ENCODE results near the gene ARHGEF28.

ARHGEF28 gene

GRCh38 chr5:73625944-73626811 is at the start of gene ARHGEF28:
Gene ARHGEF28, plus strand, starts transcription at chr5:73626196. Its CDS starts 58,656 bp downstream, at chr5:73684852.
- DNase-seq (ENCODE audit: low spot score): peak; percentile 81
- H3K27ac ChIP-seq: peak within 1 kb of the TSS; percentile 78 to 88
- TF ChIP-seq, protein P1, sequence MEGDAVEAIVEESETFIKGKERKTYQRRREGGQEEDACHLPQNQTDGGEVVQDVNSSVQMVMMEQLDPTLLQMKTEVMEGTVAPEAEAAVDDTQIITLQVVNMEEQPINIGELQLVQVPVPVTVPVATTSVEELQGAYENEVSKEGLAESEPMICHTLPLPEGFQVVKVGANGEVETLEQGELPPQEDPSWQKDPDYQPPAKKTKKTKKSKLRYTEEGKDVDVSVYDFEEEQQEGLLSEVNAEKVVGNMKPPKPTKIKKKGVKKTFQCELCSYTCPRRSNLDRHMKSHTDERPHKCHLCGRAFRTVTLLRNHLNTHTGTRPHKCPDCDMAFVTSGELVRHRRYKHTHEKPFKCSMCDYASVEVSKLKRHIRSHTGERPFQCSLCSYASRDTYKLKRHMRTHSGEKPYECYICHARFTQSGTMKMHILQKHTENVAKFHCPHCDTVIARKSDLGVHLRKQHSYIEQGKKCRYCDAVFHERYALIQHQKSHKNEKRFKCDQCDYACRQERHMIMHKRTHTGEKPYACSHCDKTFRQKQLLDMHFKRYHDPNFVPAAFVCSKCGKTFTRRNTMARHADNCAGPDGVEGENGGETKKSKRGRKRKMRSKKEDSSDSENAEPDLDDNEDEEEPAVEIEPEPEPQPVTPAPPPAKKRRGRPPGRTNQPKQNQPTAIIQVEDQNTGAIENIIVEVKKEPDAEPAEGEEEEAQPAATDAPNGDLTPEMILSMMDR (IDR thresholded peaks at IDR 0.05): no peak

GRCh38 chr5:73582285-73583145 is 43.5 kb upstream of the ARHGEF28 start:
- no peak for DNase-seq (ENCODE audit: low spot score)
- TF ChIP-seq, protein P1 (IDR thresholded peaks at IDR 0.05): no peak
- no peak overlapping the region for H3K27ac ChIP-seq
- H3K4me3 ChIP-seq: no peak overlapping the region

More at GRCh38 chr5:73625944-73626811, at the start of gene ARHGEF28:
- peak within 1 kb of the TSS; percentile 75 for H3K4me3 ChIP-seq

- H3K27ac ChIP-seq: no peak overlapping the region
- TF ChIP-seq, protein P1 (IDR thresholded peaks at IDR 0.05): no peak
- no peak for DNase-seq (ENCODE audit: low spot score)
- no peak overlapping the region for H3K4me3 ChIP-seq
Measured at GRCh38 chr5:73587923-73588322, 38.1 kb upstream of the ARHGEF28 start.

DNA sequence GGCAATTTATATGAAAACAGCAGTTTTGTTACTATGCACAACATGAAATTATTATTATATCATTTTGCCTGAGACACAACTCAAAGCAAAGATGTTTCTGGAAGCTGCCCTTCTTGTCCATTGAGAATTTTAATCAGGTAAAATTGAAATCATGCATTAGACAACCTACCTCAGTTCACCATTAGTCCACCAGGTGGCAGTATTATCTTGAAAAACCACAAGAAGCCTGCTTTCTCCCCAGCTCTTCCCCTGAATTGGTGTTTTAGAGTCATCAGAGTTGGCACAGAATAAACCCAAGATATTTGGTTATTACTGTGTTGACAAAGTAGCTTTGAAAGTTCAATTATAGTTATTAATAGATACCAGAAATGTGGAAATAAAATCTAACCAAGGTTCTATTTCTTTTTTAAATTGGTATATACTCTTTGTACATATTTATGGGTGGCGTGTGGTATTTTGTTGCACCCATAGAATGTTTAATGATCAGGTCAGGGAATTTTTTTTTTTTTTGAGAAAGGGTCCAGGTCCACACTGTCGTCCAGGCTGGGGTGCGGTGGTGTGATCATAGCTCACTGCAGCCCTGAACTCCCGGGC is 34.8 kb upstream of the ARHGEF28 start:
- TF ChIP-seq, protein P1 (IDR thresholded peaks at IDR 0.05): peak; percentile 81
- no peak for DNase-seq (ENCODE audit: low spot score)
- H3K27ac ChIP-seq: no peak overlapping the region
- H3K4me3 ChIP-seq: no peak overlapping the region

DNA sequence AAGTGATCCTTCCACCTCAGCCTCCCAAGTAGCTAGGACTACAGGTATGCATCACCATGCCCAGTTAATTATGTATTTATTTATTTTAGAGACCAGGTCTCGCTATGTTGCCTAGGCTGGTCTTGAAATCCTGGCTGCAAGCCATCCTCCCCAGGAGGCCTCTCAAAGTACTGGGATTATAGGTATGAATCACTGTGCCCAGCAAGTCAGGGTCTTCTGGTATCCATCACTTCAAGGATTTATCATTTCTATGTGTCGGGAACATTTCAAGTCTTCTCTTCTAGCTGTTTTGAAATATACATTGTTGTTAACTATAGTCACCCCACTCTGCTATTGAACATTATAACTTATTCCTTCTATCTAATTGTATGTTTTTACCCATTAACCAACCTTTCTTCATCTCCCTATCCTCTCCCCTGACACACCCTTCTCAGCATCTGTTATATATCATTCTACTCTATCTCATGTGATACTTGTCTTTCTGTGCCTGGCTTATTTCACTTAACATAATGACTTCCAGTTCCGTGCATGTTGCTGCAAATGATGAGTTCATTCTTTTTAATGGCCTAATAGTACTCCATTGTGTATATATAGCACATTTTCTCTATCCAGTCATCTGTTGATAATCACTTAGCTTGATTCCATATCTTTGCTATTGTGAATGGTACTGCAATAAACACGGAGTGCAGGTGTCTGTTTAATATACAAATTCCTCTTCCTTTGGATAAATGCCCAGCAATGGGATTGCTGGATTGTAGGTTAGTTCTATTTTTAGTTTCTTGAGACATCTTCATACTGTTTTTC is 34.1 kb upstream of the ARHGEF28 start:
- no peak for DNase-seq (ENCODE audit: low spot score)
- TF ChIP-seq, protein P1 (IDR thresholded peaks at IDR 0.05): no peak
- Histone ChIP-seq H3K27ac (no peak overlapping the region), H3K4me3 (no peak overlapping the region)

- Histone ChIP-seq H3K4me3 (no peak overlapping the region), H3K27ac (no peak overlapping the region)
- TF ChIP-seq, protein P1 (IDR thresholded peaks at IDR 0.05): no peak
- DNase-seq (ENCODE audit: low spot score): no peak
Measured at GRCh38 chr5:73592551-73592950, 33.4 kb upstream of the ARHGEF28 start.

Data from coronary artery (tissue), 2 donors.